ENCODE measurements around the gene PIWIL4.

DNA sequence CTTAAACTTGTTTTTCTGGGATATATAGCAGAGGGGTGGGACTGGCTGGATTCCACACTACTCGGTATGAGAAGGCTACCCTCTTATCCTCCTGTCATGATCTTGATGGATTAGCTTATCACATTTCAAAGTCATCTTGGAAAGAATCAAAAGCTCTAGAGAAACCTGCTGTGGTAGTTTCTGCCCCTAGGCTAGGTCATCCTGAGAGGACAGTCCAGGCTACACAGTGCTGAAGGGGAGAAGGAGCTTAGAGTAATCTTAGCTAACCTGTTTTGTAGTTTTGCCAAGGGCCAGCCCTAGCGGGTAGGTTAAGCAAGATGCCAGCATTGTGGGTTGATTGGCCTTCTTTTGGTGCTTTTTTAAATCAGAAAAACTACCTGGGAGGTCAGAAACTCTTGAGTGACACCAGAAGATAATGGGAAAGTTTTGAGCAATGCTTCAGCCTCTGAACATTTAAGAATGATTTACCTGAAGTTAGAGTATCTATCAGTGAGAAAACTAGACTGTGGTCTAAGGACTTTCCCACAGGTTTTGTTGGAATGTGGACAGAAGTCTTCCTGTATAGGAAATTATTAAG lies 21.3 kb downstream of the PIWIL4 start:
- TF ChIP-seq, protein P1, sequence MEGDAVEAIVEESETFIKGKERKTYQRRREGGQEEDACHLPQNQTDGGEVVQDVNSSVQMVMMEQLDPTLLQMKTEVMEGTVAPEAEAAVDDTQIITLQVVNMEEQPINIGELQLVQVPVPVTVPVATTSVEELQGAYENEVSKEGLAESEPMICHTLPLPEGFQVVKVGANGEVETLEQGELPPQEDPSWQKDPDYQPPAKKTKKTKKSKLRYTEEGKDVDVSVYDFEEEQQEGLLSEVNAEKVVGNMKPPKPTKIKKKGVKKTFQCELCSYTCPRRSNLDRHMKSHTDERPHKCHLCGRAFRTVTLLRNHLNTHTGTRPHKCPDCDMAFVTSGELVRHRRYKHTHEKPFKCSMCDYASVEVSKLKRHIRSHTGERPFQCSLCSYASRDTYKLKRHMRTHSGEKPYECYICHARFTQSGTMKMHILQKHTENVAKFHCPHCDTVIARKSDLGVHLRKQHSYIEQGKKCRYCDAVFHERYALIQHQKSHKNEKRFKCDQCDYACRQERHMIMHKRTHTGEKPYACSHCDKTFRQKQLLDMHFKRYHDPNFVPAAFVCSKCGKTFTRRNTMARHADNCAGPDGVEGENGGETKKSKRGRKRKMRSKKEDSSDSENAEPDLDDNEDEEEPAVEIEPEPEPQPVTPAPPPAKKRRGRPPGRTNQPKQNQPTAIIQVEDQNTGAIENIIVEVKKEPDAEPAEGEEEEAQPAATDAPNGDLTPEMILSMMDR (IDR thresholded peaks at IDR 0.05) = no peak
- no peak for TF ChIP-seq ZFX (IDR thresholded peaks at IDR 0.05; ENCODE audit: borderline replicate concordance)
